SJSA1 (cell line): ENCODE results near the gene RNF26. TPM values are rescaled to one million over a fixed set of nuclear protein-coding genes. Genes with fewer than 3 reads are reported as not detected.

ENCODE experiments used
- DNase-seq, 2 experiments: peaks; one replicate each; pipeline ENCODE4 v3.0.0-alpha.2; 2015 to 2020; ENCODE audit warnings: low spot score in 2 of 2, low read depth in 1 of 2
- H3K27ac ChIP-seq: fragments of 250-450 bp; sonication (Bioruptor Pico); 2 replicates; pipeline ENCODE4 v1.5.1; 2020; ENCODE audit warnings: mild to moderate bottlenecking, moderate library complexity
- H3K27me3 ChIP-seq: fragments of 250-450 bp; sonication (Bioruptor Pico); replicated peaks from 2 replicates; pipeline ENCODE4 v1.5.1; 2020; ENCODE audit warnings: mild to moderate bottlenecking, moderate library complexity
- H3K36me3 ChIP-seq: fragments of 250-450 bp; sonication (Bioruptor Pico); 2 replicates; pipeline ENCODE4 v1.5.1; 2020; ENCODE audit warnings: mild to moderate bottlenecking
- H3K4me1 ChIP-seq: fragments of 250-450 bp; sonication (Bioruptor Pico); replicated peaks from 2 replicates; pipeline ENCODE4 v1.6.1; 2021; ENCODE audit warnings: mild to moderate bottlenecking
- H3K4me3 ChIP-seq: fragments of 250-450 bp; sonication (Bioruptor Pico); 2 replicates; pipeline ENCODE4 v1.5.1; 2020; ENCODE audit warnings: mild to moderate bottlenecking
- H3K9me3 ChIP-seq: fragments of 250-450 bp; sonication (Bioruptor Pico); replicated peaks from 2 replicates; pipeline ENCODE4 v1.5.1; 2020; ENCODE audit warnings: mild to moderate bottlenecking
- total RNA-seq: library from RNA; depleted of rRNA; stranded (reverse); fragments of >200 nt; shearing (Covaris generic); gene quantifications from 2 replicates; pipeline ENCODE4 v1.2.3, GENCODE V29; 2014; rRNA removed

RNF26 gene
- 2.2 and 3.4 TPM in 2 replicates for total RNA-seq

DNA sequence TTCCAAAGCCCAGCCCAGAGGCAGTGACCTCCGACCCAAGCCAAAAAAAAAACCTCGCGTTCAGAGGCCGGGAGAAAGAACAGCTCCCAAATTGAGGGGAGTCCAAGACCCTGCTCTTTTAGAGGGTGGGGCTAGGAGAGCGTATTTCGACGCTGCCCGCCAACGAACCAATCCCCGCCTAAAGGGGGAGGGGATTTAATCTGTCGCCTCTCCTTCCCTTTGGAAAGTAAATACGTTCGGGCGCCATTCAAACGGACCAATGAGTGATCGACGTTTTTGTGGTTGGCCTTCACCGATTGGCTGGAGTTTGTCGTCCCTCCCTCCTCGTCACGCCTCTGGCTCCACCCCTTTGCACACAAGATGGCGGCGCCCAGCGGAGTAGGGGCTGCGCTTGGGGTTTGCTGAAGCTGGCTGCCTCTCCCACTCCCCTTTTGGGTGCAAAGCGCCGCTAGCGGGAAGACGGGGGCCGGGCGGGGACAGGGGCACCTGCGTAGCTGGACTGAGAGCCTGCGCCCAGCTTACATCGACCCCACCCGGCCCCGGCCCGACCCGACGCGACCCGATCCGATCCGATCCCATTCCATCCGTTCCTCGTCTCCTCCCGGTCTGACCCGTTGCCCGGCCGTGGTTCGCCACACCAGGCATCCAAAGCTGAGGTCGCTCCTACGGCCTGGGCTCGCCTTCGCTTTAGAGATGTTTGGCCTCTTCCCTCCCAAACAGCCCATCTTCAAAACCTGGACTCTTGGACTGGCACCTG, at the start of gene RNF26:
TSS of gene RNF26 (plus strand) at position 354 of the 757 bp plus-strand sequence. CDS start 596 bp downstream, outside the sequence.
- H3K4me1 ChIP-seq, result peaks cover 41% of the 10 kb centered on the region
- H3K36me3 ChIP-seq, result peaks cover 22% of the 10 kb centered on the region
- H3K4me3 ChIP-seq, result peak within 1 kb of the TSS; percentile 69
- H3K27ac ChIP-seq, result peak within 1 kb of the TSS; percentile 85
- no peaks in the 10 kb centered on the region for H3K27me3 ChIP-seq
- peak; percentile 92 to 93 for DNase-seq
- no peaks in the 10 kb centered on the region for H3K9me3 ChIP-seq

DNA sequence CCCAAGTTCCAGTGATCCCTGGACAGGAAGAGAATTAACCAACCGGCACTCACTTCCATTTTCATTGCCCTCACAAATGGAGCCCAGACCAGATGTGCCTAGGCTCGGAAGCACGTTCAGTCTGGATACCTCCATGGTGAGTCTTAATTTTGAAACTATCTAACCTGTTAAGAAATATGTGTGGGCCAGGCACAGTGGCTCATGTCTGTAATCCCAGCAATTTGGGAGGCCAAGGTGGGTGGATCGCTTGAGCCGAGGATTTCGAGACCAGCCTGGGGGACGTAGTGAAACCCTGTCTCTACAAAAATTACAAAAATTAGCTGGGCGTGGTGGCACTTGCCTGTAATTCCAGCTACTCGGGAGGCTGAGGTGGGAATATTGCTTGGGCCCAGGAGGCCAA, 48.9 kb upstream of the RNF26 start:
- no peak overlapping the region for H3K27ac ChIP-seq
- no peaks in the 10 kb centered on the region for H3K27me3 ChIP-seq
- H3K4me1 ChIP-seq, result no peaks in the 10 kb centered on the region
- DNase-seq, result no peak
- H3K36me3 ChIP-seq, result peaks cover 11% of the 10 kb centered on the region
- H3K9me3 ChIP-seq, result no peaks in the 10 kb centered on the region
- H3K4me3 ChIP-seq, result no peak overlapping the region

DNA sequence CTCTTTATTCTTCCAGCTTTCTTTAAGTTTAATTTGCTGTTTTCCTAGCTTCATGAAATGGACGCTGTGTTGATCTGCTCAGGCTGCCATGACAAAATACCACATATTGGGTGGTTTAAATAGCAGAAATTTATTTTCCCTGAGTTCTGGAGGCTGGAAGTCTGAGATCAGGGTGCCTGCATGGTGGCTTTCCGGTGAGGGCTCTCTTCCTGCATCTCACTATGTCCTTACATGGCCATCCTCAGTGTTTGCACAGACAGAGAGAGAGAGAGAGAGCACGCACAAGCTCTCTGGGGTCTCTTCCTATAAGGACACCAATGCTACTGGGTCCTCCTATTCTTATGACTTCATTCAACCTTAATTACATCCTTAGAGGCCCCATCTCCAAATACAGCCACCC, 46.1 kb upstream of the RNF26 start:
- Histone ChIP-seq H3K27ac (no peak overlapping the region), H3K36me3 (peaks cover 18% of the 10 kb centered on the region), H3K4me3 (no peak overlapping the region), H3K4me1 (no peaks in the 10 kb centered on the region), H3K9me3 (peaks cover 5% of the 10 kb centered on the region; the same call in 1 of the 2 replicates), H3K27me3 (no peaks in the 10 kb centered on the region)
- DNase-seq, result no peak

DNA sequence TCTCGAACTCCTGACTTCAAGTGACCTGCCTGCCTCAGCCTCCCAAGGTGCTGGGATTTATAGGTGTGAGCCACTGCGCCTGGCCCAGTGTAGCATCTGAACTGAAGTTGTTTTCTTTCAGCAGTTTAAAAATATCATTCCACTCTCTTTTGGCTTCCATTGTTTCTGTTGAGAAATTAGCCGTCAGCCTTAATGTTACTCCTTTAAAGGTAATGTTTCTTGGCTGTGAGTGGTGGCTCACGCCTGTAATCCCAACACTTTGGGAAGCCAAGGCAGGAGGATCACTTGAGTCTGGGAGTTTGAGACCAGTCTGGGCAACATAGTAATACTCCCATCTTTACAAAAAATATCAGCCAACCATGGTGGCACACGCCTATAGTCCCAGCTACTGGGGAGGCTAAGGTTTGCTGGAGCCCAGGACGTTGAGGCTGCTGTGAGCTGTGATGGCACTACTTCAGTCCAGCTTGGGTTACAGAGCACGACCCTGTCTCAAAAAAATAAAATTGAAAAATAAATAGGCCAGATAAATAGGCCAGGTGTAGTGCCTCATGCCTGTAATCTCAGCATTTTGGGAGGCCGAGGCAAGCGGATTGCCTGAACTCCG, 43.3 kb upstream of the RNF26 start:
- H3K27ac ChIP-seq, result no peak overlapping the region
- peaks cover 15% of the 10 kb centered on the region for H3K36me3 ChIP-seq
- no peak for DNase-seq

GRCh38 chr11:119293461-119293860, 40.9 kb upstream of the RNF26 start:
- no peaks in the 10 kb centered on the region for H3K4me1 ChIP-seq
- no peak overlapping the region for H3K4me3 ChIP-seq
- peaks cover 5% of the 10 kb centered on the region; the same call in 1 of the 2 replicates for H3K9me3 ChIP-seq
- DNase-seq, result no peak
- no peak overlapping the region for H3K27ac ChIP-seq
- no peaks in the 10 kb centered on the region for H3K27me3 ChIP-seq
- peaks cover 11% of the 10 kb centered on the region; the same call in 1 of the 2 replicates for H3K36me3 ChIP-seq

More for the DNA sequence above, 43.3 kb upstream of the RNF26 start:
- no peak overlapping the region for H3K4me3 ChIP-seq
- no peaks in the 10 kb centered on the region for H3K27me3 ChIP-seq
- H3K4me1 ChIP-seq, result no peaks in the 10 kb centered on the region
- H3K9me3 ChIP-seq, result peaks cover 5% of the 10 kb centered on the region; the same call in 1 of the 2 replicates

- Histone ChIP-seq H3K9me3 (peaks cover 5% of the 10 kb centered on the region; the same call in 1 of the 2 replicates), H3K4me1 (no peaks in the 10 kb centered on the region), H3K27me3 (no peaks in the 10 kb centered on the region), H3K27ac (no peak overlapping the region), H3K36me3 (peaks cover 17% of the 10 kb centered on the region), H3K4me3 (no peak overlapping the region)
- DNase-seq, result no peak
Measured at GRCh38 chr11:119295178-119295577, 39.1 kb upstream of the RNF26 start.

DNA sequence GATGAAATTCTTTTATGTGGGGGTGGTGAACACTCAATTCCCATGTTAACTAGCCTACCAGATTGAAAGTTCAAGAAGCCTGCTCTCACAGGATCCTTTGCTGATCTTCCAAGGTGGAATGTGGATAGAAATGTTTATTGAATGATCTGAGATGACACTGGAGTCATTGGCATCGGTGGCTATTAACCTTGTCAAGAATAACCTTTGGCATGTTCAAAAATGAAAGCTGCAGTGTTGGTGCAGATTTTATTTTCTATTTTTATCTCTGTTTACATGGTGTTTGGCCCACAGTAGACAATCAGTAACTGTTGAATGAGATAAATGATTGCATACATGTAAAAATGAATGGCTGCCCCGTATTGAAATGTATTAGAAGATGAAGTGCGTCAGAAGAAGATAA, 36.4 kb upstream of the RNF26 start:
- H3K27me3 ChIP-seq, result no peaks in the 10 kb centered on the region
- no peaks in the 10 kb centered on the region for H3K9me3 ChIP-seq
- H3K36me3 ChIP-seq, result peaks cover 11% of the 10 kb centered on the region
- no peak overlapping the region for H3K27ac ChIP-seq
- no peaks in the 10 kb centered on the region for H3K4me1 ChIP-seq
- DNase-seq, result no peak
- no peak overlapping the region for H3K4me3 ChIP-seq

DNA sequence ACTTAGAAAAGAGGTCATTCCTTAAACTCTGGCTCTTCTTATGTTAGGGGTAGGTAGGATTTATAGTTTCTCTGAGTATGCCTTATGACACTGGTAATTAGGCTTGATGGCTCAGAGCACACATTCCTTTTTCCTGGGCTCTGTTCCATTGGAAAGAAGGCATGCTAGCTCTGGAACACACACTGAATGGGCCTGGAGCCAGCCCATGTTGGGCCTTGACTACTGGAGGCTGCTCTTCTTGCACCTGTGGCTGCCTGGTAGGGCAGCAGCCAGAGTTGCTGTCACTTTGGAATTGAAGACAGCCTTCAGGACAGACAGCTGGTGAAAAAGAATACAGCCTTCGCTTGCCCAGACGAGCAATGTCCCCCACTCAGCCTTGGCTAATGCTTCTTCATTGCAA, 35.6 kb upstream of the RNF26 start:
- Histone ChIP-seq H3K4me1 (no peaks in the 10 kb centered on the region), H3K27ac (no peak overlapping the region), H3K36me3 (peaks cover 18% of the 10 kb centered on the region), H3K9me3 (no peaks in the 10 kb centered on the region), H3K4me3 (no peak overlapping the region), H3K27me3 (no peaks in the 10 kb centered on the region)
- no peak for DNase-seq

DNA sequence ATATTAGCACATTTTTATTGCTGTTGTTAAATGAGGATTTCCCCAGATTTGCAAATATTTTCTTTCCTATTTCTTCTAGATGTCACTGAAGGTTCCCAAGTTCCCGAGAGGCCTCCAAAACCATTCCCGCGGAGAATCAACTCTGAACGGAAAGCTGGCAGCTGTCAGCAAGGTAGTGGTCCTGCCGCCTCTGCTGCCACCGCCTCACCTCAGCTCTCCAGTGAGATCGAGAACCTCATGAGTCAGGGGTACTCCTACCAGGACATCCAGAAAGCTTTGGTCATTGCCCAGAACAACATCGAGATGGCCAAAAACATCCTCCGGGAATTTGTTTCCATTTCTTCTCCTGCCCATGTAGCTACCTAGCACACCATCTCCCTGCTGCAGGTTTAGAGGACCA, 34.9 kb upstream of the RNF26 start:
- Histone ChIP-seq H3K4me3 (no peak overlapping the region), H3K4me1 (no peaks in the 10 kb centered on the region), H3K9me3 (no peaks in the 10 kb centered on the region), H3K27me3 (no peaks in the 10 kb centered on the region), H3K27ac (no peak overlapping the region), H3K36me3 (peaks cover 19% of the 10 kb centered on the region)
- DNase-seq, result no peak

- DNase-seq, result no peak
- H3K27me3 ChIP-seq, result no peaks in the 10 kb centered on the region
- no peak overlapping the region for H3K27ac ChIP-seq
Measured at GRCh38 chr11:119300198-119300964, 33.9 kb upstream of the RNF26 start.

GRCh38 chr11:119303227-119303718, 31.1 kb upstream of the RNF26 start:
- Histone ChIP-seq H3K9me3 (no peaks in the 10 kb centered on the region), H3K4me1 (no peaks in the 10 kb centered on the region), H3K27ac (no peak overlapping the region), H3K27me3 (no peaks in the 10 kb centered on the region), H3K36me3 (peaks cover 15% of the 10 kb centered on the region), H3K4me3 (no peak overlapping the region)
- DNase-seq, result no peak

More at GRCh38 chr11:119300198-119300964, 33.9 kb upstream of the RNF26 start:
- Histone ChIP-seq H3K4me3 (no peak overlapping the region), H3K36me3 (peaks cover 19% of the 10 kb centered on the region), H3K4me1 (no peaks in the 10 kb centered on the region), H3K9me3 (no peaks in the 10 kb centered on the region)

- no peak overlapping the region for H3K27ac ChIP-seq
Measured at GRCh38 chr11:119305556-119306372, 28.6 kb upstream of the RNF26 start.

GRCh38 chr11:119306373-119306890, 27.9 kb upstream of the RNF26 start:
- Histone ChIP-seq H3K36me3 (peaks cover 8% of the 10 kb centered on the region), H3K4me1 (no peaks in the 10 kb centered on the region), H3K4me3 (no peak overlapping the region), H3K27me3 (no peaks in the 10 kb centered on the region), H3K9me3 (no peaks in the 10 kb centered on the region), H3K27ac (no peak overlapping the region)
- no peak for DNase-seq

More at GRCh38 chr11:119305556-119306372, 28.6 kb upstream of the RNF26 start:
- no peak overlapping the region for H3K4me3 ChIP-seq
- H3K27me3 ChIP-seq, result no peaks in the 10 kb centered on the region
- H3K4me1 ChIP-seq, result no peaks in the 10 kb centered on the region
- H3K36me3 ChIP-seq, result peaks cover 8% of the 10 kb centered on the region
- H3K9me3 ChIP-seq, result no peaks in the 10 kb centered on the region
- no peak for DNase-seq
